Astrocyte of the spinal cord (primary cell): ENCODE data around the gene ERN1.

ENCODE experiments used
- DNase-seq: peaks from one replicate; pipeline ENCODE4 v3.0.0; 2011; ENCODE audit warnings: low read depth, low spot score
- H3K4me3 ChIP-seq: 2 replicates; pipeline ENCODE4 v1.5.1; 2011; ENCODE audit warnings: low read depth, mild to moderate bottlenecking, low read length, moderate library complexity
- CTCF ChIP-seq: IDR thresholded peaks from 2 replicates; pipeline ENCODE4 v1.5.1; 2012; ENCODE audit warnings: low read depth, mild to moderate bottlenecking, low read length, inconsistent platforms
- in situ Hi-C: cut with HindIII; loops from 2 replicates; pipeline ENCODE4 v1.10.0; 2017; ENCODE audit warnings: low sequenced_read_pairs

The ERN1 gene

DNA sequence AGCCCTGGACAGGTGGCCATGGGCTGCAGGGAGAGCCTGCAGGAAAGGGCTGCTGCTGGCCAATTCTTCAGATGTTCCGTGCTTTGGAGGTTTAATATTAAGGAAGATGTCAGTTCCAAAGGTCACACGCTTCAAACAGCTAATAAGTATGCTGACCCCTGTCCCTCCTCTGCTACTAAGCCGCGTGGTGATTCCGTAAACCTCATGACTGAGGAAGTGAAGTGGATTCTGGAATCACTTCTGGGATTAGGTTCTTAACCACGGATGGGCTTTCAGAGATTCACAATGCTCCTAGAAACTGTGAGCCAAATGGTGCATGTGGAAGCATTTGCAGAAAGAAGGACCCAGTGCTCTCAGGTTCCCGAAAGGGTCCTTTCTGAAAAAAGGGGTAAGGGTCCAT lies 28.5 kb upstream of the ERN1 start:
- TF ChIP-seq CTCF = no peak
- in situ Hi-C loops = no loop called here
- H3K4me3 ChIP-seq = no peak overlapping the region
- no peak for DNase-seq

DNA sequence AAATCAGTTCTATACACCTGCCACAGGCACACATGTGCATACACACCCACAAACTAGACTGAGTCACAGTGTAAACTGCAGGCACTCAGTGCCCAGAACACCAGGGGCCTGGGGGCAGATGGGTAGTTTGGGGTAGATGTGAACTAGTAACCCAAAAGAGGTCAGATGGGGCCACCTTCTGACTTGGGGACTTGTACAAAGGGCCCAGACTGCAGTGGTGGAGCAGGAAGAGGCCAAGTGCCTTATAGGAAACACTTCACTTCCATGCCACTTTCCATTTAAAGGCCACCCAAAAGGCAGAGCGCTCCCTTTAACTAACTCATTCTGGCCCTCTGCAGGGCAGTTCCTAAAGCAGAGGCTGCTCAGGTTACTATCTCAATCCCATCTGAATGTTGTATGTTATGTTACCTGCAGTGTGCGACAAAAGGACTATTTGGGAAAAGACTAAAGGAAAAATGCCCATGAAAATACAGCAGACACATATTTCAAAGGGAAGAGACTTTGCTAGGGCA lies 27.8 kb upstream of the ERN1 start:
- H3K4me3 ChIP-seq = no peak overlapping the region
- no peak for TF ChIP-seq CTCF
- in situ Hi-C loops = no loop called here
- no peak for DNase-seq

DNA sequence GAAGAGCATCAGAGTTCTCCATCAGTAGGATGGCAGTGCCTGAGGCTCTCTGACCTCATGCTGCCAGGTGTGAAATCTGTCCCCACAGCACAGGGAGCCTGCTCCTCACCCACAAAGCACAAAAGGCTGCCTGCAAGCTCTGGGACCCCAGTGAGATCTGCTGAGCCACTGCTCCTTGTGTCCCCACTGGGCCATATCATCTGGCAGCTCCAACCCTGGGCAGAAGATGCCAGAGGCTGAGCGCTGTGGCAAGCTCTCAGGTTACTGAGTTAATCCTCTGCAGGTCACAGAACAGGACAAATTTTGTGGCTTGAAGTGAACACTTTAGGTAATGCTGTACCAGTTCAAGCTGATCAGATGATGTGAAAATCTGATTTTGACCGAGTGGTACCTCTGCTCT lies 26.7 kb upstream of the ERN1 start:
- in situ Hi-C loops = no loop called here
- TF ChIP-seq CTCF = no peak
- no peak overlapping the region for H3K4me3 ChIP-seq
- no peak for DNase-seq

GRCh38 chr17:64155751-64156544 lies 26.0 kb upstream of the ERN1 start:
- DNase-seq = no peak
- no peak for TF ChIP-seq CTCF
- in situ Hi-C loops = no loop called here
- no peak overlapping the region for H3K4me3 ChIP-seq

DNA sequence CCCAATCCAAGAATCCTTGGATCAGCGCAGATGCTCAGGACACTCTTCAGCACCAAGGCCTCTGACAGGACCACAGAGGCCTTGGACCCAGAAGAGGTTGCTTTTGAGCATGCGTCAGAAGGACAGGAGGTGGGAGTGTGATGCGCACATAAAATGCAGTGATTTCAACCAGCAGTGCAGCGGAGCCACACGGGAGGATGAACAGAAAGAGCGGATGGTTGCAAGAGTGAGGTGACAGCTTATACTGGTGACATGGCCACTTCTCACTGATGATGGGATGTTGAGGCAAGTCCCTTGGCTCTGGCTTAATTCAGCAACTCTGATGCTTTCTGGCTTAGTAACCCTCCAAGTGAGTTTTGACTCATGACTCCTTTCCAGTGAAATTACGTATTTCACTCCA lies 25.2 kb upstream of the ERN1 start:
- TF ChIP-seq CTCF = no peak
- in situ Hi-C loops = no loop called here
- DNase-seq = no peak
- no peak overlapping the region for H3K4me3 ChIP-seq

GRCh38 chr17:64154717-64155116 lies 24.8 kb upstream of the ERN1 start:
- no peak for DNase-seq
- TF ChIP-seq CTCF = peak; percentile 5
- H3K4me3 ChIP-seq = no peak overlapping the region
- in situ Hi-C loops = no loop called here
